ENCODE results near the gene ARHGAP26. TPM values are rescaled to one million over a fixed set of nuclear protein-coding genes. Genes with fewer than 3 reads are reported as not detected.

ARHGAP26 gene
- total RNA-seq, 1 experiment from 2014 or later, result 34.5 TPM

- no peak overlapping the region for H3K4me3 ChIP-seq (replicated peaks in 1 of 2; ENCODE audit: low read depth in 1 of 2, low read length in 2 of 2)
- DNase-seq (ENCODE audit: low read depth, low spot score) (no peak), ATAC-seq (no peak)
- intact Hi-C loops (cut with micrococcal nuclease), result no loop called here
- H2AFZ ChIP-seq (ENCODE audit: low read depth, low read length, poor library complexity, severe bottlenecking), result no peak overlapping the region
- H3K27ac ChIP-seq (ENCODE audit: low read depth, low read length), result no peak overlapping the region
- H3K4me2 ChIP-seq (ENCODE audit: low read length), result no peak overlapping the region
- peaks cover 0 to 7% of the 10 kb centered on the region in 2 experiments; a peak in 3 of 4 replicates for H3K4me1 ChIP-seq (ENCODE audit: control insufficient read depth in 1 of 2, insufficient read depth in 2 of 2, low read length in 2 of 2)
- H3K36me3 ChIP-seq (ENCODE audit: control insufficient read depth in 1 of 2, insufficient read depth in 2 of 2, low read length in 2 of 2), result no peaks in the 10 kb centered on the region
- H3K9me3 ChIP-seq (ENCODE audit: control insufficient read depth in 1 of 2, insufficient read depth in 1 of 2, low read depth in 1 of 2, low read length in 2 of 2), result no peaks in the 10 kb centered on the region
- no peaks in the 10 kb centered on the region for H3K27me3 ChIP-seq (ENCODE audit: insufficient read depth, low read length)
- H3K79me2 ChIP-seq (ENCODE audit: insufficient read depth, low read length), result no peaks in the 10 kb centered on the region
- 0 out of 2 replicates have a peak, but pooled peaks cover 4% of the 10 kb centered on the region for H3K9me2 ChIP-seq (ENCODE audit: insufficient read depth)
- CTCF ChIA-PET, result interaction anchor here (1.2 to 2.1 kb wide), 4 partner anchors 41 to 129 kb away, joined by 4 to 6 read pairs (median 4); no protein-coding TSS in a partner anchor
- no peaks in the 10 kb centered on the region for H4K20me1 ChIP-seq (ENCODE audit: insufficient read depth)
- POLR2A ChIA-PET, result interaction anchor here (1.8 kb wide), 1 partner anchor 113 kb away, joined by 4 read pairs; no protein-coding TSS in a partner anchor
- no peak overlapping the region for H3K9ac ChIP-seq (ENCODE audit: low read length)
- BruUV-seq (replicated peaks), result no TSS peak
- TF ChIP-seq SP1 (IDR thresholded peaks at IDR 0.05; ENCODE audit: low read depth), result no peak
- RAD21 ChIA-PET (ENCODE audit: low non-redundant PET in 1 of 2, low total read pairs in 2 of 2, uncharacterized antibody in 2 of 2, unreplicated experiment in 2 of 2), result no interaction called here
These were observed 16.1 kb upstream of the ARHGAP26 start for GRCh38 chr5:142754031-142754430.

- Histone ChIP-seq H4K20me1 (ENCODE audit: insufficient read depth) (no peaks in the 10 kb centered on the region; the same call in 1 of the 2 replicates), H3K27ac (ENCODE audit: low read depth, low read length) (no peak overlapping the region), H3K4me2 (ENCODE audit: low read length) (no peak overlapping the region), H3K9me2 (ENCODE audit: insufficient read depth) (no peaks in the 10 kb centered on the region), H3K4me3 (replicated peaks in 1 of 2; ENCODE audit: low read depth in 1 of 2, low read length in 2 of 2) (no peak overlapping the region), H3K4me1 (ENCODE audit: control insufficient read depth in 1 of 2, insufficient read depth in 2 of 2, low read length in 2 of 2) (no peaks in the 10 kb centered on the region), H3K36me3 (ENCODE audit: control insufficient read depth in 1 of 2, insufficient read depth in 2 of 2, low read length in 2 of 2) (no peaks in the 10 kb centered on the region), H2AFZ (ENCODE audit: low read depth, low read length, poor library complexity, severe bottlenecking) (no peak overlapping the region), H3K9me3 (ENCODE audit: control insufficient read depth in 1 of 2, insufficient read depth in 1 of 2, low read depth in 1 of 2, low read length in 2 of 2) (no peaks in the 10 kb centered on the region), H3K79me2 (ENCODE audit: insufficient read depth, low read length) (no peaks in the 10 kb centered on the region), H3K27me3 (ENCODE audit: insufficient read depth, low read length) (no peaks in the 10 kb centered on the region), H3K9ac (ENCODE audit: low read length) (no peak overlapping the region)
- BruUV-seq (replicated peaks), result no TSS peak
- no peak for DNase-seq (ENCODE audit: low read depth, low spot score)
- CTCF ChIA-PET, result no interaction called here
- RAD21 ChIA-PET (ENCODE audit: low non-redundant PET in 1 of 2, low total read pairs in 2 of 2, uncharacterized antibody in 2 of 2, unreplicated experiment in 2 of 2), result no interaction called here
- POLR2A ChIA-PET, result no interaction called here
- no peak for ATAC-seq
- no peak for TF ChIP-seq POLR2A (IDR thresholded peaks at IDR 0.05; ENCODE audit: borderline replicate concordance, extremely low read depth, insufficient read depth, insufficient read length)
- no peak for TF ChIP-seq YY1 (IDR thresholded peaks at IDR 0.05; ENCODE audit: extremely low read depth, insufficient replicate concordance, low read depth, low read length)
- intact Hi-C loops (cut with micrococcal nuclease), result no loop called here
These were observed 13.6 kb upstream of the ARHGAP26 start for GRCh38 chr5:142756576-142756975.

GRCh38 chr5:142757564-142757963 is 12.6 kb upstream of the ARHGAP26 start:
- H3K36me3 ChIP-seq (ENCODE audit: control insufficient read depth in 1 of 2, insufficient read depth in 2 of 2, low read length in 2 of 2), result no peaks in the 10 kb centered on the region
- H3K4me3 ChIP-seq (replicated peaks in 1 of 2; ENCODE audit: low read depth in 1 of 2, low read length in 2 of 2), result no peak overlapping the region
- CTCF ChIA-PET, result no interaction called here
- H3K27me3 ChIP-seq (ENCODE audit: insufficient read depth, low read length), result no peaks in the 10 kb centered on the region
- H3K9ac ChIP-seq (ENCODE audit: low read length), result no peak overlapping the region
- RAD21 ChIA-PET (ENCODE audit: low non-redundant PET in 1 of 2, low total read pairs in 2 of 2, uncharacterized antibody in 2 of 2, unreplicated experiment in 2 of 2), result no interaction called here
- no peak overlapping the region for H3K4me2 ChIP-seq (ENCODE audit: low read length)
- H3K9me3 ChIP-seq (ENCODE audit: control insufficient read depth in 1 of 2, insufficient read depth in 1 of 2, low read depth in 1 of 2, low read length in 2 of 2), result no peaks in the 10 kb centered on the region
- POLR2A ChIA-PET, result no interaction called here
- H3K79me2 ChIP-seq (ENCODE audit: insufficient read depth, low read length), result no peaks in the 10 kb centered on the region
- ATAC-seq, result no peak
- no TSS peak for BruUV-seq (replicated peaks)
- no peaks in the 10 kb centered on the region for H3K4me1 ChIP-seq (ENCODE audit: control insufficient read depth in 1 of 2, insufficient read depth in 2 of 2, low read length in 2 of 2)
- H4K20me1 ChIP-seq (ENCODE audit: insufficient read depth), result no peaks in the 10 kb centered on the region; the same call in 1 of the 2 replicates
- DNase-seq (ENCODE audit: low read depth, low spot score), result no peak
- no peak overlapping the region for H3K27ac ChIP-seq (ENCODE audit: low read depth, low read length)
- intact Hi-C loops (cut with micrococcal nuclease), result no loop called here
- no peaks in the 10 kb centered on the region for H3K9me2 ChIP-seq (ENCODE audit: insufficient read depth)
- no peak overlapping the region for H2AFZ ChIP-seq (ENCODE audit: low read depth, low read length, poor library complexity, severe bottlenecking)
- TF ChIP-seq CTCF (IDR thresholded peaks at IDR 0.05 in 2 of 3, conservative IDR thresholded peaks at IDR 0.05 in 1 of 3; ENCODE audit: borderline replicate concordance in 1 of 3, insufficient read depth in 1 of 3, low read depth in 2 of 3, low read length in 2 of 3), result no peak
- no peak for TF ChIP-seq SP1 (IDR thresholded peaks at IDR 0.05; ENCODE audit: low read depth)
- TF ChIP-seq REST (IDR thresholded peaks at IDR 0.05; ENCODE audit: low read depth), result no peak
- no peak for TF ChIP-seq TCF7L2 (IDR thresholded peaks at IDR 0.05; ENCODE audit: borderline replicate concordance, extremely low read depth, insufficient read depth, insufficient read length)
- no peak for TF ChIP-seq JUND (IDR thresholded peaks at IDR 0.05)
